GM18508 (cell line): ENCODE measurements around the gene WNT11.

Experiments
- ATAC-seq: cut with Tn5 transposase; IDR thresholded peaks from one replicate; pipeline ENCODE4 v1.9.1; 2021; ENCODE audit warnings: moderate number of reproducible peaks; ENCODE audit not compliant: insufficient read depth, unreplicated experiment

WNT11 gene

DNA sequence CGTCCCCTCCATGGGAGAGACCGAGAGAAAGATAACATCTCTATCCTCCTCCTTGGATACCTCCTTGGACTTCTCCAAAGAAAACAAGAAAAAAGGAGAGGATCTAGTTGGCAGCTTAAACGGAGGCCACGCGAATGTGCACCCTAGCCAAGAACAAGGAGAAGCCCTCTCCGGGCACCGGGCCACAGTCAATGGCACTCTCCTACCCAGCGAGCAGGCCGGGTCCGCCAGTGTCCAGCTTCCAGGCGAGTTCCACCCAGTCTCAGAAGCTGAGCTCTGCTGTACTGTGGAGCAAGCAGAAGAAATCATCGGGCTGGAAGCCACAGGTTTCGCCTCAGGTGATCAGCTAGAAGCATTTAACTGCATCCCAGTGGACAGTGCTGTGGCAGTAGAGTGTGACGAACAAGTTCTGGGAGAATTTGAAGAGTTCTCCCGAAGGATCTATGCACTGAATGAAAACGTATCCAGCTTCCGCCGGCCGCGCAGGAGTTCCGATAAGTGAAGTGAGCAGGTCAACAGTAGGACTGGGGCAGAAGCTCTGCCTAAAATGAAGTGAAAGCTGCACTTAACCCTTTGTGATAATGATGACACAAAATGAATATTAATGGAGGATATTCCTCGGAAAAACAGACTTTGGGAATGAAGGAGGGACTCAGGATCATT is 65.3 kb downstream of the WNT11 start:
- no peak for ATAC-seq

DNA sequence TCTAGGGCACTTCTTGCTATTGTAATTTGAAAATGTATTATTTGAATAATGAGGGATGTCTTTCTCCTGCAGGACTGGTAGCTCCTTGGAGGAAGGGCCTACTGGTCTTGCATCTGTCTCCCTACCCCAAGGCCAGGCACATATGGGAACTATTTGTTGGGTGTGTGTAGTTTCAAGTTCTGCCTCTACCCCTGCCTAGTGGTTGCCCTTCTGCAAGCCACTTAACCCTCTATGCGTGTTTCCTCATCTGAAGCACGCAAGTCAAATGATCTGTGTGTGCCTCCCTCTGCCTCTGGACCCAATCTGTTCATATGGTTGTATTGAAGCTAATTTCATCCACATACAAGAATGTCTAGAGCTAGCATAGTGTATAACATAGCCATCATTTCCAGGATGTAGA is 67.0 kb downstream of the WNT11 start:
- ATAC-seq = no peak
